Endothelial cell of umbilical vein (primary cell): ENCODE measurements around the gene PAPPA2.

Experiments used
- EZH2 ChIP-seq: IDR thresholded peaks from 2 replicates; pipeline ENCODE4 v1.6.1; 2012; ENCODE audit warnings: borderline replicate concordance, low read depth, mild to moderate bottlenecking, moderate library complexity, low read length, inconsistent platforms; ENCODE audit not compliant: severe bottlenecking
- FOS ChIP-seq: IDR thresholded peaks from 2 replicates; pipeline ENCODE4 v1.6.1; 2011; ENCODE audit warnings: mild to moderate bottlenecking, low read length, moderate library complexity, borderline replicate concordance; ENCODE audit not compliant: insufficient read depth
- POLR2A ChIP-seq: IDR thresholded peaks from 2 replicates; pipeline ENCODE4 v1.6.1; 2012; ENCODE audit warnings: low read depth, mild to moderate bottlenecking, control low read depth, low read length
- POLR2AphosphoS5 ChIP-seq: IDR thresholded peaks from 2 replicates; pipeline ENCODE4 v1.6.1; 2012; ENCODE audit warnings: low read depth, mild to moderate bottlenecking, control low read depth, low read length, moderate library complexity; ENCODE audit not compliant: insufficient read depth
- TF ChIP-seq, protein P1 (sequence below): IDR thresholded peaks from 2 replicates; pipeline ENCODE4 v1.6.1; 2011; ENCODE audit not compliant: insufficient read depth, insufficient read length
- TF ChIP-seq, protein P2 (sequence below), 2 donors: IDR thresholded peaks; 1 replicate in 1 of 2; 2 replicates in 1 of 2; pipeline ENCODE4 v1.5.1; 2011; ENCODE audit warnings: low read length in 2 of 2, mild to moderate bottlenecking in 2 of 2, moderate library complexity in 2 of 2, control low read depth in 1 of 2, inconsistent platforms in 1 of 2, low read depth in 1 of 2; ENCODE audit not compliant: insufficient read depth in 1 of 2; ENCODE audit errors: extremely low read depth in 1 of 2

DNA sequence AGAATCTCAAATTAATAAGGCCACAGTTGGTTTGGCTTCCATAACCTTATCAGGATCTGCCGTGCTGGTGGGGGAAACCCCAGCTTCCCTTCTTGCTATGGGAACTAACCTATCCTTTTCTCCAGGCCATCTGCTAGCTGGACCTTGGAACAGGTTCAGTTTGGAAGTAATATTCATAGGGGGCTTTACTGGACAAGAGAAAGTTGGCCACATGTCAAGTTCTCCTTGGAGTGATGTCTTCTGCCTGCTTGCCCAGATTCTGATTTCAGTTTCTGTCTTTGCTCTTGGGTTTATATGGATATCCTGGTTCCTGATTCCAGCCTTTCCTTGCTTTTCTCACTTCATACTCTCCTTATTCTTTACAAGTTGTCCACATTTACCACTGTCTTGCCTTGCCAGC lies 421.9 kb downstream of the PAPPA2 start:
- TF ChIP-seq, protein P1, sequence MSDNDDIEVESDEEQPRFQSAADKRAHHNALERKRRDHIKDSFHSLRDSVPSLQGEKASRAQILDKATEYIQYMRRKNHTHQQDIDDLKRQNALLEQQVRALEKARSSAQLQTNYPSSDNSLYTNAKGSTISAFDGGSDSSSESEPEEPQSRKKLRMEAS, result no peak
- TF ChIP-seq POLR2A, result no peak
- TF ChIP-seq FOS, result no peak
- TF ChIP-seq EZH2, result no peak
- TF ChIP-seq, protein P2, sequence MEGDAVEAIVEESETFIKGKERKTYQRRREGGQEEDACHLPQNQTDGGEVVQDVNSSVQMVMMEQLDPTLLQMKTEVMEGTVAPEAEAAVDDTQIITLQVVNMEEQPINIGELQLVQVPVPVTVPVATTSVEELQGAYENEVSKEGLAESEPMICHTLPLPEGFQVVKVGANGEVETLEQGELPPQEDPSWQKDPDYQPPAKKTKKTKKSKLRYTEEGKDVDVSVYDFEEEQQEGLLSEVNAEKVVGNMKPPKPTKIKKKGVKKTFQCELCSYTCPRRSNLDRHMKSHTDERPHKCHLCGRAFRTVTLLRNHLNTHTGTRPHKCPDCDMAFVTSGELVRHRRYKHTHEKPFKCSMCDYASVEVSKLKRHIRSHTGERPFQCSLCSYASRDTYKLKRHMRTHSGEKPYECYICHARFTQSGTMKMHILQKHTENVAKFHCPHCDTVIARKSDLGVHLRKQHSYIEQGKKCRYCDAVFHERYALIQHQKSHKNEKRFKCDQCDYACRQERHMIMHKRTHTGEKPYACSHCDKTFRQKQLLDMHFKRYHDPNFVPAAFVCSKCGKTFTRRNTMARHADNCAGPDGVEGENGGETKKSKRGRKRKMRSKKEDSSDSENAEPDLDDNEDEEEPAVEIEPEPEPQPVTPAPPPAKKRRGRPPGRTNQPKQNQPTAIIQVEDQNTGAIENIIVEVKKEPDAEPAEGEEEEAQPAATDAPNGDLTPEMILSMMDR (IDR thresholded peaks at IDR 0.05; ENCODE audit: extremely low read depth in 1 of 2, insufficient read depth in 1 of 2, low read depth in 1 of 2, low read length in 2 of 2), result no peak
- TF ChIP-seq POLR2AphosphoS5, result no peak
